ENCODE results near the gene UBLCP1. TPM values are rescaled to one million over a fixed set of nuclear protein-coding genes. Genes with fewer than 3 reads are reported as not detected.

The UBLCP1 gene
- total and polyA plus RNA-seq, 2 of the 13 experiments (the other 11 are each of a cell fraction or from before 2014, with no cell fraction given), result 6.5 to 12.6 TPM

DNA sequence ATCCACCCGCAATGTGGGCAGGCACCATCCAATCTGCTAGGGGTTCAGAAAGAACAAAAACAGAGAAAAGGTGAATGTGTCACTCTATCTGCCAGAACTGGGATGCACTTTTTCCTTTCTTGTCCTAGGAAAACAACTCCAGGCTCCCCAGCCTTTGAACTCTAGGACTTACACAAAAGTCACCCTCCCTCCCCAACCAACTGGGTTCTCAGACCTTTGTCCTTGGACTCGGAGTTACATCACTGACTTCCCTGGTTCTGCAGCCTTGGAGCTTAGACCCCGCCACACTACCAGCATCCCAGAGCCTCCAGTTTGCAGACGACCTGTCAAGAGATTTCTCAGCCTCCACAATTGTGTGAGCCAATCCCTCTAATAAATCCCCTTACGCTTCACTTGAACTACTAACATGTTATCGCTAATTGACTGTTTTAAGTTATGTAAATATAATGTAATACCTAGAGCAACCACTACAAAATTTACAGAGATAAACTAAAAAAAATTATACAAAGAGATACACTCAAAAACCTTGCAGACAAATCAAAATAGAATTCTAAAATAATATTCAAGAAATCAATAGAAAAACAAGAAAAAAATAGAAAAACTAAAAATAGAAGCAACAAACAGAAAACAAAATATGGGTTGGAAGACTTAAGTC, 5.3 kb upstream of the UBLCP1 start (continued):
- 0 out of 2 replicates have a peak, but pooled peaks have one; percentile 7 for TF ChIP-seq MLX (CRISPR knock-in tag; IDR thresholded peaks at IDR 0.05)
- TF ChIP-seq PAF1 (CRISPR knock-in tag; IDR thresholded peaks at IDR 0.05), result no peak
- TF ChIP-seq ATF1 (CRISPR knock-in tag; IDR thresholded peaks at IDR 0.05), result no peak
- TF ChIP-seq BHLHE40 (IDR thresholded peaks at IDR 0.05; ENCODE audit: low read length), result no peak
- TF ChIP-seq HMGXB3 (CRISPR knock-in tag; IDR thresholded peaks at IDR 0.05; ENCODE audit: borderline replicate concordance), result no peak
- no peak for TF ChIP-seq BATF2 (CRISPR knock-in tag; IDR thresholded peaks at IDR 0.05)
- TF ChIP-seq ZBTB25 (CRISPR knock-in tag; IDR thresholded peaks at IDR 0.05), result no peak
- no peak for TF ChIP-seq GPBP1L1 (CRISPR knock-in tag; IDR thresholded peaks at IDR 0.05)
- no peak for TF ChIP-seq ZNF556 (CRISPR knock-in tag; IDR thresholded peaks at IDR 0.05; ENCODE audit: borderline replicate concordance)
- no peak for TF ChIP-seq ZMAT3 (CRISPR knock-in tag; conservative IDR thresholded peaks at IDR 0.05)
- no peak for TF ChIP-seq GTF2F1 (IDR thresholded peaks at IDR 0.05; ENCODE audit: low read length)
- TF ChIP-seq ZFP1 (CRISPR knock-in tag; IDR thresholded peaks at IDR 0.05), result no peak
- TF ChIP-seq ZNF510 (CRISPR knock-in tag; IDR thresholded peaks at IDR 0.05; ENCODE audit: low read depth), result no peak
- no peak for TF ChIP-seq ZXDC (CRISPR knock-in tag; IDR thresholded peaks at IDR 0.05)
- TF ChIP-seq ATF7 (IDR thresholded peaks at IDR 0.05), result no peak
- TF ChIP-seq ATF7 (CRISPR knock-in tag; IDR thresholded peaks at IDR 0.05), result no peak
- TF ChIP-seq, protein P1, sequence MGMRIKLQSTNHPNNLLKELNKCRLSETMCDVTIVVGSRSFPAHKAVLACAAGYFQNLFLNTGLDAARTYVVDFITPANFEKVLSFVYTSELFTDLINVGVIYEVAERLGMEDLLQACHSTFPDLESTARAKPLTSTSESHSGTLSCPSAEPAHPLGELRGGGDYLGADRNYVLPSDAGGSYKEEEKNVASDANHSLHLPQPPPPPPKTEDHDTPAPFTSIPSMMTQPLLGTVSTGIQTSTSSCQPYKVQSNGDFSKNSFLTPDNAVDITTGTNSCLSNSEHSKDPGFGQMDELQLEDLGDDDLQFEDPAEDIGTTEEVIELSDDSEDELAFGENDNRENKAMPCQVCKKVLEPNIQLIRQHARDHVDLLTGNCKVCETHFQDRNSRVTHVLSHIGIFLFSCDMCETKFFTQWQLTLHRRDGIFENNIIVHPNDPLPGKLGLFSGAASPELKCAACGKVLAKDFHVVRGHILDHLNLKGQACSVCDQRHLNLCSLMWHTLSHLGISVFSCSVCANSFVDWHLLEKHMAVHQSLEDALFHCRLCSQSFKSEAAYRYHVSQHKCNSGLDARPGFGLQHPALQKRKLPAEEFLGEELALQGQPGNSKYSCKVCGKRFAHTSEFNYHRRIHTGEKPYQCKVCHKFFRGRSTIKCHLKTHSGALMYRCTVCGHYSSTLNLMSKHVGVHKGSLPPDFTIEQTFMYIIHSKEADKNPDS (CRISPR knock-in tag; IDR thresholded peaks at IDR 0.05), result no peak
